Brain pericyte (primary cell): ENCODE data around the gene CDK5RAP3.

Experiments used
- DNase-seq: peaks from one replicate; pipeline ENCODE4 v3.0.0-alpha.2; 2012; ENCODE audit warnings: low read depth, low spot score

CDK5RAP3 gene

GRCh38 chr17:47948706-47949196 lies 22.2 kb upstream of the CDK5RAP3 start:
- no peak for DNase-seq

GRCh38 chr17:47949197-47949759 lies 21.6 kb upstream of the CDK5RAP3 start:
- no peak for DNase-seq

- DNase-seq: no peak
Measured at GRCh38 chr17:47949946-47950345, 21.0 kb upstream of the CDK5RAP3 start.

DNA sequence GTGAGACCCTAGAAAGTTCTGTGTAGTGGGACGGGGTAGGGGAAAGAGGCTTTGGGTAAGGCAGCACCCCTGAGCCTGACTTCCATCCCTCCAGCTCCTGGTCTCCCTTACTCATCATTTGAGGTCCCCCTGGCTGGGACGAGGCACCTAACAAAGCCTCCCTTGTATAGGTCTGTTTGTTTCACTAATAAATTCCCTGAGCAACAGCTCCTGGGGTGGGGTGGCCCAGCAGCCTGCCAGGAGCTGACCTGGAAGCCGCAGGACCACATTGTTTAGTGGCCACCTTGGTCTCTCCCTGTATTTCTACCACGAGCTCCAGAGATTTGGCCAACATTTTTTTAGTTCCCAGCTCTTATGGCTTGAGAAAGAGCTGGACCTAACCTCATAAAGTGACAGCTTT lies 20.5 kb upstream of the CDK5RAP3 start:
- no peak for DNase-seq

GRCh38 chr17:47952171-47953021 lies 18.5 kb upstream of the CDK5RAP3 start:
- DNase-seq: no peak

- DNase-seq: no peak
Measured at GRCh38 chr17:47953909-47954308, 17.0 kb upstream of the CDK5RAP3 start.

DNA sequence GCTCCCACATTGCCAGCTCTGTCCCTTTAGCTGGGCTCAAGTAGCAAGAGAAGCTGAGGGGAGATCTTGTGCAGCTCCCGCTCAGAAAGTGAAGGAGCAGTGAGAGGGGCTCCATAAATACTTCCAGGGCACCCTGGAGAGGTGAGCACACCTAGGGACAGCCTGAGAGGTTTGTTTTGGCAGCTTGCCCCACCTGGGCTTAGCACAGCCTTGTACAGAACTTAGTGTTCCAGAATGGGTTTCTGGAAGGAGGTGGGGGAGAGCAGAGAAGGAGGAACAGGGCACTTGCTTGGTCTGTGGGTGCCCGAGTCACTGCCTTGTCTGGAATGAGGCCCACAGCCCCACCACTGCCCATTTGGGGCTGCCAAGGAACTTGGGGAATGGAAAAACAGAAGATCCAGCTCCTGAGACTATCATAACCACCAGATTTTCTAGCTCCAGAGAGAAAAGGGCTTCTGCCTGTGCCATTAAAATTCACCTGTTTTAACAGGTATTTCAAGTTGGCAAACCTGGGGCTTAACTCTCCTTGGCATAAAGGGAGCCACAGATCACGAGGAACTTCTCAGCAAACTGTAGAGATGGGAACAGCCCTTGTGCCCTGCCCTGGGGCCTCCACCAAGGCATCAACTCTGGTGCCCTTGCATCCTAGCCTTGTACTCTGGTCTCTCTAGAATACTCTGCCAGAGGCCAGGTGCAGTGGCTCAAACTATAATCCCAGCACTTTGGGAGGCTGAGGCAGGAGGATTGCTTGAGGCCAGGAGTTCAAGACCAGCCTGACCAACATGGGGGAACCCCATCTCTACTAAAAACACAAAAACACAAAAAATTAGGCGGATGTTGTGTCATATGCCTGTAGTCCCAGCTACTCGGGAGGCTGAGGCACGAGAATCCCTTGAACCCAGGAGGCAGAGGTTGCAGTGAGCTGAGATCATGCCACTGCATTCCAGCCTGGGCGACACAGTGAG lies 15.1 kb upstream of the CDK5RAP3 start:
- no peak for DNase-seq

GRCh38 chr17:47956791-47957590 lies 13.9 kb upstream of the CDK5RAP3 start:
- DNase-seq: no peak

- DNase-seq: no peak
Measured at GRCh38 chr17:47957591-47958490, 13.1 kb upstream of the CDK5RAP3 start, which contains the start of gene PRR15L. TSS of gene PRR15L (minus strand) at chr17:47957883. CDS start at chr17:47953234, 4,649 bp downstream.

DNA sequence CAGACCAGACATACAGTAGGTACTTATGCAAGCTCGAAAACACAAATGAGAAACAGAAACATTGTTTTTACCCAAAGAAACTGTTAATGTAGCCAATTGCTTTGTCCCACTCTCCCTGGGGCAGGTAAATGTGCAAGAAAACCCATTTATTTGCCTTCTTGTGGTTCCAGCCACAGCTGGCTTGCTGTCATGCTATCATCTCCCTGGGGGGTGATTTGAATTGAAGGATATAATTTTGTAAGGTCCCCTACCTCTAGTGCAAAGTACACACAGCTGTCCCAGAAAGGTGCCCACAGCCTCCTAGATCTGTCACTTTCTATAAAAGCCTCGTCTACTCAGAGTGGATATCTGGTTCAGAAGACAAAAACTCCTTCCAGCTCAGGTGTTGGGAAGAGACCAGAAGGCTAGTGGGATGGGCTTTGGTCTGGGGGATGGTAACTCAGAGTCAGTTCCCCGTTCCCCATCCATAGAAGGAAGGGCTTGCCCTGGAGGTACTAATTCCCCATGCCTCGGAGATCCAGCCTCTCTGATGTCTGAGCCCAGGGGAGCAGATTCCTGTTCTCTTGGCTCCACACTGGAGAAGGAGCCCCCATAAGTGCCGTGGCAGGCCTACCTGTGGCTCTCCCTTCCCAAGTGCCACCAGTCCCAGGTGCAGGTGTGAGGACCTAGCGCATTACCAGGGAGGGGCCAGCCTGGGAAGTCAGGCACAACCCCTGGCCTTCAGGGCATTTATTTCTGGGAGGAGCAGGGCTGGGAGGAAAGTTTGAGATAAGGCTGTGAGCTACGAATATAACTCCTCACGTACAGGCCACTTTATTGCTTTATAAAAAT lies 10.9 kb upstream of the CDK5RAP3 start:
- DNase-seq: no peak

DNA sequence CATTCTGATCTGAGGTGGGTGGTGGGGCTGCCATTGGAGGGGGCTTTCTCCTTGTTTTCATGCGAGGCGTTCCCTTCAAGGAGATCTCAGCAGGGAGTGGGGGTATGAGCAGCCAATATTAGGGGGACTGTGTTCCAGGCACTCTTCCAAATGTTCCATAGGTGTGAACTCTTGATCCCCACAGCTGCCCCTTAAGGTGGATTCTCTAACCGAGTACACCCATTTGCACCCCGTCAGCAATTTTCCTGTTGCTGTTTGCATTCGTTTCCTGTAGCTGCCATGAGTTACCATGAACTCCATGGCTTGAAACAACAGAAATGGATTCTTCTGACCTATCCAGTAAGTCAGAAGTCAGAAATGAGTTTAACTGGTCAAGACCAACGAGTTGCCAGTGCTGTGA lies 9.5 kb upstream of the CDK5RAP3 start:
- DNase-seq: no peak

DNA sequence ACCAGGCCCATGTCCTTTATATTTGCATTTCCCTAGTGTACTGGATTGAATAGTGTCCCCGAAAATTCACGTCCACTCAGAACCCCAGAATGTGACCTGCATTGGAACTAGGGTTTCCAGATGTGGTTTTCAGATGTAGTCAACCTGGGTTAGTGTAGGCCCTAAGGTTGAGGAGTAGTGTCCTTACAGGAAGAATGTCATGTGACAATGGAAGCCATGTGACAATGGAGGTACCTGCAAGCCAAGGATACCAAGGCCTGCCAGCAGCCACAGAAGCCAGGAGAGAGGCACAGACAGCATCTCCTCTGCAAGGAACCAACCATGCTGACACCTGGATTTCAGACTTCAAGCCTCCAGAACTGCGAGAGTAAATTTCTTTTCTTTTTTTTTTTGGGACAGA lies 8.0 kb upstream of the CDK5RAP3 start:
- no peak for DNase-seq

- no peak for DNase-seq
Measured at GRCh38 chr17:47964856-47965255, 6.1 kb upstream of the CDK5RAP3 start.

- DNase-seq: no peak
Measured at GRCh38 chr17:47966079-47966519, 4.8 kb upstream of the CDK5RAP3 start.

GRCh38 chr17:47967607-47968252 lies 3.2 kb upstream of the CDK5RAP3 start:
- no peak for DNase-seq

- no peak for DNase-seq
Measured at GRCh38 chr17:47968836-47969235, 2.1 kb upstream of the CDK5RAP3 start.

GRCh38 chr17:47969930-47970724 lies 786 bp upstream of the CDK5RAP3 start:
- no peak for DNase-seq

GRCh38 chr17:47973541-47973940 lies 2.6 kb downstream of the CDK5RAP3 start:
- no peak for DNase-seq
